ENCODE results near the gene KLHL26.

- TF ChIP-seq CTCF (IDR thresholded peaks at IDR 0.05) (no peak), POLR2A (IDR thresholded peaks at IDR 0.05) (no peak)
Measured at GRCh38 chr19:18651733-18652132, 14.9 kb downstream of the KLHL26 start.
